Breast epithelium (tissue), 3 donors: Measurements from ENCODE around the gene GAL3ST2.

Experiments
- CTCF ChIP-seq, 3 donors: fragments of 450-650 bp; IDR thresholded peaks; one replicate each; pipeline ENCODE4 v1.5.1; 2016 to 2017; ENCODE audit warnings: antibody characterized with exemption in 3 of 3, mild to moderate bottlenecking in 3 of 3, moderate library complexity in 3 of 3
- POLR2A ChIP-seq: fragments of 450-650 bp; IDR thresholded peaks from one replicate; pipeline ENCODE4 v1.6.1; 2016; ENCODE audit warnings: antibody characterized with exemption, mild to moderate bottlenecking, moderate library complexity
- POLR2AphosphoS5 ChIP-seq, 3 donors: sonication (generic); formaldehyde crosslinking; IDR thresholded peaks; one replicate each; pipeline ENCODE4 v1.6.1; 2017; ENCODE audit warnings: antibody characterized with exemption in 3 of 3

- TF ChIP-seq POLR2A (no peak), CTCF (IDR thresholded peaks at IDR 0.05) (no peak), POLR2AphosphoS5 (IDR thresholded peaks at IDR 0.05) (no peak)
Observed at GRCh38 chr2:241751776-241752175, 24.8 kb upstream of the GAL3ST2 start.
